ENCODE measurements around the gene CNIH1.

DNA sequence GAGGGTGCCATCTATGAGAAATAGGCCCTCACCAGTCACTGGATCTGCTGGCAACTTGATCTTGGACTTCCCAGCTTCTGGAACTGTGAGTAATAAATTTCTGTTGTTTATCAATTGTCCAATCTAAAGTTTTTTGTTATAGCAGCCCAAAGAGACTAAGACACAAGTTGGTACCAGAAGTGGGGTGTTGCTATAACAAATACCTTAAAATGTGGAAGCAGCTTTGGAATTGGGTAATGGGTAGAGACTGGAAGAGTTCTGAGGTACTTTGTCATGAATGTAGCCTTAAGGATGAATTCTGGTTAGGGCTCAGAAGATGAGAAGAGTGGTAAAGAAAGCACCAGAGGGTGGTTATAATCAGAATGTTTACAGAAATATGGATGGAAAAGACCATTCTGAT, 26.1 kb upstream of the CNIH1 start:
- TF ChIP-seq, protein P1, sequence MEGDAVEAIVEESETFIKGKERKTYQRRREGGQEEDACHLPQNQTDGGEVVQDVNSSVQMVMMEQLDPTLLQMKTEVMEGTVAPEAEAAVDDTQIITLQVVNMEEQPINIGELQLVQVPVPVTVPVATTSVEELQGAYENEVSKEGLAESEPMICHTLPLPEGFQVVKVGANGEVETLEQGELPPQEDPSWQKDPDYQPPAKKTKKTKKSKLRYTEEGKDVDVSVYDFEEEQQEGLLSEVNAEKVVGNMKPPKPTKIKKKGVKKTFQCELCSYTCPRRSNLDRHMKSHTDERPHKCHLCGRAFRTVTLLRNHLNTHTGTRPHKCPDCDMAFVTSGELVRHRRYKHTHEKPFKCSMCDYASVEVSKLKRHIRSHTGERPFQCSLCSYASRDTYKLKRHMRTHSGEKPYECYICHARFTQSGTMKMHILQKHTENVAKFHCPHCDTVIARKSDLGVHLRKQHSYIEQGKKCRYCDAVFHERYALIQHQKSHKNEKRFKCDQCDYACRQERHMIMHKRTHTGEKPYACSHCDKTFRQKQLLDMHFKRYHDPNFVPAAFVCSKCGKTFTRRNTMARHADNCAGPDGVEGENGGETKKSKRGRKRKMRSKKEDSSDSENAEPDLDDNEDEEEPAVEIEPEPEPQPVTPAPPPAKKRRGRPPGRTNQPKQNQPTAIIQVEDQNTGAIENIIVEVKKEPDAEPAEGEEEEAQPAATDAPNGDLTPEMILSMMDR (IDR thresholded peaks at IDR 0.05) = no peak
- no peak for TF ChIP-seq POLR2A (IDR thresholded peaks at IDR 0.05)
